NT2/D1 (cell line): ENCODE measurements around the gene ZBTB12.
"Not testable (repeated sequence)": the region's sequence is repeated elsewhere in the genome, so short reads cannot be mapped to it uniquely, and the experiment has no call there.

Experiments
- DNase-seq: peaks from one replicate; pipeline ENCODE4 v3.0.0-alpha.2; 2011; ENCODE audit warnings: low read depth, low spot score
- H3K27me3 ChIP-seq: 2 replicates; pipeline ENCODE4 v1.6.0; 2011; ENCODE audit warnings: mild to moderate bottlenecking; ENCODE audit not compliant: insufficient read length, insufficient read depth
- H3K36me3 ChIP-seq: 2 replicates; pipeline ENCODE4 v1.6.1; 2011; ENCODE audit warnings: mild to moderate bottlenecking, low read length, mixed read lengths; ENCODE audit not compliant: insufficient read depth, insufficient read length
- H3K4me1 ChIP-seq: 2 replicates; pipeline ENCODE4 v1.5.1; 2011; ENCODE audit not compliant: insufficient read depth, insufficient read length
- H3K4me3 ChIP-seq: 2 replicates; pipeline ENCODE4 v1.5.1; 2011; ENCODE audit warnings: low read depth; ENCODE audit not compliant: insufficient read length
- H3K9ac ChIP-seq: 2 replicates; pipeline ENCODE4 v1.6.0; 2011; ENCODE audit warnings: low read depth; ENCODE audit not compliant: insufficient read length
- H3K9me3 ChIP-seq: 2 replicates; pipeline ENCODE4 v1.5.1; 2011; ENCODE audit warnings: mild to moderate bottlenecking, low read length; ENCODE audit not compliant: insufficient read depth
- SUZ12 ChIP-seq: IDR thresholded peaks from 2 replicates; pipeline ENCODE4 v1.6.1; 2011; ENCODE audit not compliant: insufficient read length, insufficient read depth; ENCODE audit errors: extremely low read depth
- YY1 ChIP-seq: IDR thresholded peaks from 2 replicates; pipeline ENCODE4 v1.6.1; 2011; ENCODE audit not compliant: insufficient read length, insufficient read depth
- ZNF274 ChIP-seq: IDR thresholded peaks from 2 replicates; pipeline ENCODE4 v1.6.1; 2011; ENCODE audit warnings: mild to moderate bottlenecking, low read depth, low read length

The ZBTB12 gene

DNA sequence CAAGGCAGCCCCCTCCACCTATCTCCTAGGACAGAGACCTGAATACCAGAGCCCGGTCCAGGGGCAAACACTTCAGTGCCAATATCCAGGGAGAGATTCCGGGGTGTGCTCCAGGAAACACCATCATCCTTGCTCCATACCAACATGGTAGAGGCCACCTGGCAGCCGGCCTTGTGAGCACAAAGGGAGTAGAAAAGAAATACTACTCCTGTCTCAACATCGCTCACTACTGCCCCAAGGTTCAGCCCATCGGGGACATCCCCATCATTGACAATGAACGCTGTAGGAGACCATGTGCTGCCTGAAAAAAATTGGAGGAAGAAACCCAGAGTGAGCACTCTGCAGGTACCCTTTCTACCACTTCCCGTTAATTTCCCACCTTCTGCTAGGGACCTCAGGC is 40.7 kb downstream of the ZBTB12 start:
- Histone ChIP-seq H3K9me3 (no peaks in the 10 kb centered on the region), H3K36me3 (peaks cover 33% of the 10 kb centered on the region), H3K4me3 (no peak overlapping the region), H3K27me3 (no peaks in the 10 kb centered on the region), H3K4me1 (peaks cover 4% of the 10 kb centered on the region), H3K9ac (no peak overlapping the region)
- TF ChIP-seq SUZ12 (no peak), ZNF274 (no peak), YY1 (no peak)
- DNase-seq = no peak

DNA sequence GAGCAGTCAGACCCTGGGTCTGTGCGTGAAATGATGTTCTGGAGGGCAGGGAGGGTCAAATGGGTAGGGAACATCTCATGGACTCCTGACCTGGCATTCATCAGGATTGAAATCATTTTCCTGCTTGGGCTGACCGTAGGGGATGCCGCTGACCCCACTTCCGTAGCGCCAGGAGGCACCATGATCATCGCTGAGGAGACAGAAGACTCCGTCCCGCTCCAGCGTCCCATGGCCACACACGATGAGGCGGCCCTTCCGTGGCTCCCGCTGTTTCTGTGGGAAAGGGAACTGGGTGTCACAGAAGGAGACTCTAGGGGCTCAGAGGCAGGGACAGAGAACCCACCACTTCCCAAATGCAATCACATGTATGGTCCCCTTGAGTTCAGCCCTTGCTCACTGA is 41.5 kb downstream of the ZBTB12 start:
- H3K4me1 ChIP-seq = peaks cover 4% of the 10 kb centered on the region
- DNase-seq = no peak
- H3K27me3 ChIP-seq = no peaks in the 10 kb centered on the region
- H3K9ac ChIP-seq = no peak overlapping the region
- peaks cover 33% of the 10 kb centered on the region for H3K36me3 ChIP-seq
- H3K4me3 ChIP-seq = no peak overlapping the region
- peaks cover 4% of the 10 kb centered on the region; the same call in 1 of the 2 replicates for H3K9me3 ChIP-seq
- TF ChIP-seq SUZ12 (no peak), YY1 (no peak), ZNF274 (no peak)

DNA sequence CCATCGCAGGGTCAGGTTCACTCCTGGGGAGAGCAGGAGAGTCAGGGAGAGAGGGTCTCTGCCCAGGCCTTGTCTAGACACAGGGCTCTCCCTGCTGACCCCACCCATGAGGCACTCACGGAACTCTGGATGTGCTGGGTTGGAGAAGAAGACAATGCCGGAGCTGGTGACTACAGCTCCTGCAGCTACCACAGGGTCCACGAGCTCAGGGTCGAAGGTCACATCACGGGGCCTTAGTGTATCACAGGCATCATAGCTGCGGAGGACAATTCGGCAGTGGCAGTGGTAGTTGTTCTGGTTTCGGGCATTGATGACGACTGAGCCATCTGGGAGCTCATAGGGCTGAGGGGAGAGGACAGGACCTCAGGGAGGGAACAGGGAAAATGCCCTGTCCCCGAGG is 42.0 kb downstream of the ZBTB12 start:
- H3K4me1 ChIP-seq = peaks cover 4% of the 10 kb centered on the region
- no peak overlapping the region for H3K4me3 ChIP-seq
- no peak overlapping the region for H3K9ac ChIP-seq
- TF ChIP-seq ZNF274 (no peak), SUZ12 (no peak), YY1 (no peak)
- H3K36me3 ChIP-seq = peaks cover 33% of the 10 kb centered on the region
- no peak for DNase-seq
- H3K9me3 ChIP-seq = peaks cover 6% of the 10 kb centered on the region; the same call in 1 of the 2 replicates
- H3K27me3 ChIP-seq = no peaks in the 10 kb centered on the region

DNA sequence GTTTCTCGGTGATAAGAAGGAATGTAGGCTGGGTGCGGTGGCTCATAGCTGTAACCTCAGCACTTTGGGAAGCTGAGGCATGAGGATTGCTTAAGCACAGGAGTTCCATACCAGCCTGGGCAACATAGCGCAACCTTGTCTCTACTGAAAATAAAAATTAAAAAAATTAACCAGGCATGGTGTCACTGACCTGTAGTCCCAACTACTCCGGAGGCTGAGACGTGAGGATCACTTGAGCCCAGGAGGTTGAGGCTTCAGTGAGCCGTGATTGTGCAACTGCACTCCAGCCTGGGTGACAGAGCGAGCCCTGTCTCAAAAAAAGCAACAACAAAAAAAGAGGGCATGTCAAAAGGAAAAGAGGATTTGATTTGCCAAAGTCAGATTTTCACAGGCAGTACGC is 43.2 kb downstream of the ZBTB12 start:
- Histone ChIP-seq H3K27me3 (no peaks in the 10 kb centered on the region), H3K36me3 (peaks cover 33% of the 10 kb centered on the region), H3K4me3 (no peak overlapping the region), H3K9me3 (peaks cover 6% of the 10 kb centered on the region; the same call in 1 of the 2 replicates), H3K4me1 (peaks cover 1% of the 10 kb centered on the region), H3K9ac (no peak overlapping the region)
- no peak for DNase-seq
- TF ChIP-seq YY1 (no peak), SUZ12 (no peak), ZNF274 (no peak)

DNA sequence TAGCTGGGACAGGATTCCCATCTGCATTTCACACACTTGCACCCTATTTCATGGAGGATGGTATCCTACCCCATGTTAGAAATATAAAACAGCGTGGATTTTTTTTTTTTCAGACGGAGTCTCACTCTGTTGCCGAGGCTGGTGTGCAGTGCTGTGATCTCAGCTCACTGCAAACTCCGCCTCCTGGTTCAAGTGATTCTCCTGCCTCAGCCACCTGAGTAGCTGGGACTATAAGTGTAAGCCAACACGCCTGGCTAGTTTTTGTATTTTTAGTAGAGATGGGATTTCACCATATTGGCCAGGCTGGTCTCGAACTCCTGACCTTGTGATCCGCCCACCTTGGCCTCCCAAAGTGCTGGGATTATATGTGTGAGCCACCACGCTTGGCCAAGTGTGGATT is 44.1 kb downstream of the ZBTB12 start:
- peaks cover 33% of the 10 kb centered on the region for H3K36me3 ChIP-seq
- H3K9ac ChIP-seq, H3K27me3 ChIP-seq, H3K9me3 ChIP-seq, H3K4me3 ChIP-seq, DNase-seq, H3K4me1 ChIP-seq: not testable (repeated sequence)

DNA sequence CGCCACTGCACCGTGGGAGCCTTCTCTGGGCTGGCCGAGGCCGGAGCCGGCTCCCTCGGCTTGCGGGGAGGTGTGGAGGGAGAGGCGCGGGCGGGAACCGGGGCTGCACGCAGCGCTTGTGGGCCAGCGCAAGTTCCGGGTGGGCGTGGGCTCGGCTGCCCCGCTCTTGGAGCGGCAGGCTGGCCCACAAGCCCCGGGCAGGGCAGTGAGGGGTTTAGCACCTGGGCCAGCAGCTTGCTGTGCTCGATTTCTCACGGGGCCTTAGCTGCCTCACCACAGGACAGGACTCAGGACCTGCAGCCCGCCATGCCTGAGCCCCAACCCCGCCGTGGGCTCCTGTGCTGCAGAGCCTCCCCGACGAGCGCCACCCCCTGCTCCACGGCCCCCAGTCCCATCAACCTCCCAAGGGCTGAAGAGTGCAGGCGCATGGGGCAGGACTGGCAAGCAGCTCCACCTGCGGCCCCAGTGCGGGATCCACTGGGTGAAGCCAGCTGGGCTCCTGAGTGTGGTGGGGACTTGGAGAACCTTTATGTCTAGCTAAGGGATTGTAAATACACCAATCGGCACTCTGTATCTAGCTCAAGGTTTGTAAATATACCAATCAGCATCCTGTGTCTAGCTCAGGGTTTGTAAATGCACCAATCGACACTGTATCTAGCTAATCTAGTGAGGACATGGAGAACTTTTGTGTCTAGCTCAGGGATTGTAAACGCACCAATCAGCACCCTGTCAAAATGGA is 49.7 kb downstream of the ZBTB12 start:
- H3K9ac ChIP-seq, H3K27me3 ChIP-seq, H3K4me3 ChIP-seq, H3K36me3 ChIP-seq, DNase-seq, H3K4me1 ChIP-seq: not testable (repeated sequence)
- peaks cover 18% of the 10 kb centered on the region; the same call in 1 of the 2 replicates for H3K9me3 ChIP-seq

DNA sequence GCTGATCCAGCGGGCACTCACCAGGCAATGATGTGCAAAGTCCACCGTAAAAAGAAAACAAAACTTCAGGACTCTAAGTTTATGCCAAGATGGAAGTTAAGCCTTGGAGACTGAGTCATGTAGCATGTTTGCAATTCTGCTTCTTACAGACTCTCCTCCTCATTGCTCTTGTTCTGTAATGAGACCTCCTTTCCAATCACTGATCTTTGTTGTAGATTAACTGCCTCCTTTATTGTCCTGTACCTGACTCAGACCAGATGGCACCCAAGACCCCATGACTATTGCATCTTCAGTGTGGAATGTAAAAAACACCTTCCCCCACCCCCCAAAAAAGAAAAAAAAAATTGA is 50.4 kb downstream of the ZBTB12 start:
- no peak for DNase-seq
- Histone ChIP-seq H3K4me3 (no peak overlapping the region), H3K9me3 (peaks cover 18% of the 10 kb centered on the region; the same call in 1 of the 2 replicates), H3K36me3 (no peaks in the 10 kb centered on the region), H3K4me1 (no peaks in the 10 kb centered on the region), H3K27me3 (no peaks in the 10 kb centered on the region), H3K9ac (no peak overlapping the region)
- TF ChIP-seq ZNF274 (no peak), YY1 (no peak), SUZ12 (no peak)

DNA sequence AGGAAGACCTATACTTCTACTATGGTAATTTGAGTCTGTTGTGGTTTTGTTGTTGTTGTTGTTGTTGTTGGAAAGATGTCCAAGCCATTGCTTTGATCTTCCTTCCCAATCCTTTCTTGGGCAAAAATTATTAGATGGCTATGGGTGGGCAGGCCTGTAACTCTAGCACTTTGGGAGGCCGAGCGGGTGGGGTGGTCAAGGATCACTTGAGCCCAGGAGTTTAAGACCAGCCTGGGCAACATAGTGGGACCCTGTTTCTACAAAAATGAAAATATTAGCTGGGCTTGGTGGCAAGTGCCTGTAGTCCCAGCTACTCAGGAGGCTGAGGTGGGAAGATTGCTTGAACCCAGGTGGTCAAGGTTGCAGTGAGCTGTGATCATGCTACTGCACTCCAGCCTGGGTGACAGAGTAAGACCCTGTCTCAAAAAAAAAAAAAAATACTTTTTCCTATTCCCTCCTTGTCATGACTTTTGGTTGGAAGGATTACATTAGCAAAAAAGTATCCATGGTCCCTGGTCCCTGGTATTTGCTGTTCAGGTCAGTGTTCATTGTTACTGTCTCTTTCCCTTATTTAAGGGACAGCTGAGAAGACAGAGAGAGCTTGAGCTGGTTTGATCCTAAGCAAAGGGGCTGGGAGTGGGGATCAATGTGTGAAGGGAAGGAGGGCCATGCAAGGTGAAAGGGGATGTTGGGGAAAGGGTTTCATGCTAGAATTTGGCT is 51.0 kb downstream of the ZBTB12 start:
- H3K4me1 ChIP-seq = no peaks in the 10 kb centered on the region
- H3K9ac ChIP-seq = no peak overlapping the region
- H3K4me3 ChIP-seq = no peak overlapping the region
- DNase-seq = no peak
- peaks cover 18% of the 10 kb centered on the region; the same call in 1 of the 2 replicates for H3K9me3 ChIP-seq
- H3K27me3 ChIP-seq = no peaks in the 10 kb centered on the region
- TF ChIP-seq YY1 (no peak), SUZ12 (no peak), ZNF274 (no peak)
- no peaks in the 10 kb centered on the region for H3K36me3 ChIP-seq
